Measurements from ENCODE around the gene SHISA7.
"Not testable (repeated sequence)": the region's sequence is repeated elsewhere in the genome, so short reads cannot be mapped to it uniquely, and the experiment has no call there.

SHISA7 gene

DNA sequence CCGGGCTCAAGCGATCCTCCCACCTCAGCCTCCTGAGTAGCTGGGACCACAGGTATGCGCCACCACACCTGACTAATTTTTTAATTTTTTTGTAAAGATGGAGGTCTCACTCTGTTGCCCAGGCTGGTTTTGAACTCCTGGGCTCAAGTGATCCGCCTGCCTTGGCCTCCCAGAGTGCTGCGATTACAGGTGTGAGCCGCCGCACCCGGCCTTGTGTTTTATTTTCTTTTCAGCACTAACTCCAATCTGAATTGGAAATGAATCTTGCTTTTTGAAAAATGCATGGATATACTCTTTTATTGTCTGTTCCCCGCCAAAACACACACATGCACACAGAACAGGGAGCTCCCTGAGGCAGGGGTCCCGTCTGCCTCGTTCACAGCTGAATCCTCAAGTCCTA is 19.6 kb upstream of the SHISA7 start:
- DNase-seq, result no peak

DNA sequence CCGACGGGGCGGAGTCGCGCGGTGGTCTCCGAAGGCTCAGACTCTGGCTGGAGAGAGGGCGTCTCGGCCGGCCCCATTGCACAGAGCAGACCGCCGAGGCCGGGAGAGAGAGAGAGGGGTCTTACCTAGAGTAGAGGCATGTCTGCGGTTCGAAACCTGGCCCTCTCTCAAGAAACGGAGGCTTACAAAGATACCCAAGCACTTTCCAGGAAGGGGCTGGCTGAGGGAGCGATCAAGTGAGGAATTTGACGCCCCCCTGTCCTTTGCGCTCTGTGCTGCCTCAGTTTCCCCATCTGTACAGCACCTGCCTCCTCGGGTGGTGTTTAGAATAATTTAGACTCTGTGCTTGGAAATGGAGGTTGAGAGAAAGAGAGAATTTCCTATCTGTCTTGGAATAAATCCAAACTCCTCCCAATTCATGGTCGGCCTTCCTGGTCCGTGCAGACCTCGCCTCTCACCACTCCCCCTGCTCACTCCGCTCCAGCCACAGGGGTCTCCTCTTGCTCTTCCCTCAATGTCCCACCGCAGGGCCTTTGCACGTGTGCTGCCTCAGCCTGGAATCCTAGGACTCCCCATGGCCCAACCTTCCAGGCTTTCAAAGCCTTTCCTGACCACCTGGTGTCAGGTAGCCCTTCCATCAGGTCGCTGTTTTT is 19.0 kb upstream of the SHISA7 start:
- no peak for DNase-seq

DNA sequence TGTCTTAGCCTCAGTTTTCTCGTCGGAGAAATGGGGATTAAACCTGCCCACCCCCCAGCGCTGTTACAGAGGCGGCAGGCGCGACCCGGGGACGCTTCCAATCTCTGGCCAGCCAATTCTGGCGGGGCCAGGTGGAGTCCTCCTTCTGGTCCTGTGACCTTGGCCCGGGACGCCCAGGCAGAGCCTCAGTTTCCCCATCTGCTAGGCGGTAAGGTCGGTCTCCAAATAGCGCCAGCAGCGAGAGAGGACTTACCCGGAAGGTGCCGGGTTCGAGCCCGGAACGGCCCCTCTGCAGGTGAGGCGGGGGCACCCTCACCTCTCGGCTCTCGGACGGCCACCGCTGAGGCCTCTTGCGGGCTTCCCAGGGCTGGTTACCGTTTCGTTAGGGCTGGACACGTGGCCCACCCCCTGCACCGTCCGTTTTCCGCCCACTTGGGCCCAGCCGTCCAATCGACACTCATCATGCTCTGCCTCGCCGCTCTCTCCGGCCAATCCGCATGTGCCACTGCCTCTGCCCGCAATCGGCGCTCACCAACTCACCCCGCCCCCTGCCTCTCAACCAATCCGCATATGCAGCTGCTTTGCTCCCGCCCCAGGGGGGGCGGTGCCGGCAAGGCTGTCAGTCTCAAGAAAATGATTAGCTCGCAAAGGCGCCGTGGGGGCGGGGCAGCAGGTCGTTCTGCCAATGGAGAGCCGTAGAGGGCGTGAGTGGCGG is 18.3 kb upstream of the SHISA7 start, which contains the start of gene ISOC2:
ISOC2 (minus strand) TSS at position 384 of the 715 bp plus-strand sequence. CDS start 5,156 bp downstream, outside the sequence.
- DNase-seq, result peak; percentile 100

DNA sequence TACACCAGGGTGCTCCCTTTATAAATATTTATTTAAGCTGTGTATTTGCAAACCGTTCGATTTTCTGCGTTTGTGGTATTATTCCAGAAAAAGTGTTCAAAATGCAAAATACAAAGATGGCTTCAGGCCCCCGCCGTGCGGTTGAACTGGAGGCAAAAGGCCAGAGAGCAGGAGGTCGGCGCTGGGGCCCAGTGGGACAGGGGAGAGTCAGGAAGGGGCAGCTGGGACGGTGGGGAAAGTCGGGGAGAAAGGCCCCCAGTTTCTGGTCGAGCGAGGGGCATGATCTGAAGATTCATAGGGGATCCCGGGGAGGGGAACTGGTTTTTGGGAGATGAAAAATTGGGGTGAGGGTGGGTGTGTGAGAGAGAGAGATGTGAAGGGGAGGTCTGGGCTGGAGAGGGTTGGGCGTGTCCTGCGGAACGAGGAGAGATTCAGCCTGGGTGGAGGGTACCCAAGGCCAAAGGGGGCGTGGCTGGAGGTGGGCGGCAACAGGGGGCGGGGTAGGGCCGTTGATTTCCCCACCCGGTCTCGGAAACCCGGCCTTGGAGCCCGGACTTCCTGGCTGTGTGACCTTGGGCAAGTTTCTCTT is 17.7 kb upstream of the SHISA7 start:
- peak; percentile 56 for DNase-seq

DNA sequence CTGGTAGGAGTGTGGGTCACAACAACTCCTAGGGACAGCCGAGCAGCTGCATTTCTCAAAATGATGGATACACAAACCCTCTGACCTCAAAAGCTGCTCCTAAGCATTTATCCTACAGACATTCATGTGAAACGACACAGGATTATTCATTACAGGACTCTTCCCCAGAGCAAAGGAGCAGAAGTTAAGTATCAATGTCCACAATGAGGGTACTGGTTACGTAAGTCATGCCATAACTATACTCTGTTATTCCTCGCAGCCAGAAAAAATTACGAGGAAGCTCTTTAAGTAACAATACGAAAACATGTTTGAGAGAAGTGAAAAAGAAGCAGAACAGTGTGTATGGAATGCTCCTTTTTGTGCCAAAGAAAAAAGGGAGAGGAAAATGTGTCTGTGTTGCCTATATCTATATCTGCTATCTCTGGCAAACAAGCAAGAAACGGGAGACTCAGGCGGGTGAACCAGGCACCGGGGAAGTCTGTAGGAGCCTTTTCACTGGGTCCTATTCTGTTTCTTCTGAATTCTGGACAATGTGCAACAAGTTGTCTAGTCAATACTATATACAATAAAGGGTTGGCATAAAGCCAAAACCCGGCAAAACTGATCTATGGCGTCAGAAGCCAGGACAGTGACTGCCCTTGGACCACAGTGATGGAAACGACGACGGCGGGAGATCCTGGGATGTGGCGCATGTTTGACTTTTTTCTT is 17.0 kb upstream of the SHISA7 start:
- DNase-seq, result no peak

DNA sequence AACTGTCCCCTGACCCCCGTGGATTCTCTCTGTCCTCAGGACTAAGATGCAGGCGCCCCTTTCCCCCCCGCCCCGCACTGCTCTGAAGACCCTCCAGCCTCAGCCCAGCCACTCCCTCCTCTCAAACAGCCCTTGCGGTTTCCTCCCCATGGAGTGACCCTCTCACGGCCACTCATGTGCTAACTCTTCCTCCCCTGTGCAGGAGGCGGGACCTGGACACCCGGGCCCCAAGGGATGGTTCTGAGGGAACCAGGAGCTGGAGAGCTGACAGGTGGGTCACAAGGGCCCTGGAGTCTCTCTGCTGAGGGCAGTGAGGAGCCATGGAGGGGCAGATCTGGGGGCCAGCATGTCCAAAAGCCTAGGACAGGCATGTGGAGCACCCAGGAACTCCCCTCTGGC is 16.4 kb upstream of the SHISA7 start:
- DNase-seq, result no peak

DNA sequence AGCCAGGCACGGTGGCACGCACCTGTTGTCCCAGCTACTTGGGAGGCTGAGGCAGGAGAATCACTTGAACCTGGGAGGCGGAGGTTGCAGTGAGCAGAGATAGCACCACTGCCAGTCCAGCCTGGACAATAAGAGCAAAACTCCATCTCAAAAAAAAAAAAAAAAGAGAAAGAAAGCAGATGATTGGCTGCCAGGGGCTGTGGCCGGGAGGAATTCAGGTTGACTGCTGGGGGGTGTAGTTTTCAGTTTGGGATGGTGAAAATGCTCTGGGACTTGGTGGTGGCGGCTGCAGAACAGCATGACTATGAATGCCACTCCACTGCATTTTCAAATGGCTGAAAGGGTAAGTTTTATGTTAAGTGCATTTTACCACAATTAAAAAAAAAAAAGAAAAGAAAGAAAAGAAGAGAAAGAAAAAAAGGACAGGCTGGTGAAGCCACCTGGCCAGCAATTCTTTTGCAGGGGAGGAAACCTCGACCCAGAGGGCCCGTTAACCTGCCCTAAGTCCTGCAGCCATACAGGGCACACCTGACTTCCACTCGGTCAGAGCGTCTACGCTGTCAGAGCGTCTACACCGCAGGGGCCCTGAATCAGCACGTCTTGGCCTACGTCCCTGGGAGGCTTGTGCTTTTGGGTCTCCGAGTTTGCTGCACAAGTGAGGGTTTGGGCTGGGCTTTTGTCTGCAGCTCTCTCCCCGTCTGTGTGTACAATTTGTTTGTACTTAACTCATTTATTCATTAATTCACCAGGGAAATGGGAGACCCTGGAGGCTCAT is 14.8 kb upstream of the SHISA7 start:
- no peak for DNase-seq

- no peak for DNase-seq
These were observed 13.2 kb upstream of the SHISA7 start for GRCh38 chr19:55456347-55456746.

GRCh38 chr19:55455576-55456235 is 12.6 kb upstream of the SHISA7 start:
- DNase-seq, result no peak

- DNase-seq, result peak; percentile 69
These were observed 11.7 kb upstream of the SHISA7 start for GRCh38 chr19:55454787-55455243.

GRCh38 chr19:55453511-55454260 is 10.6 kb upstream of the SHISA7 start:
- no peak for DNase-seq

DNA sequence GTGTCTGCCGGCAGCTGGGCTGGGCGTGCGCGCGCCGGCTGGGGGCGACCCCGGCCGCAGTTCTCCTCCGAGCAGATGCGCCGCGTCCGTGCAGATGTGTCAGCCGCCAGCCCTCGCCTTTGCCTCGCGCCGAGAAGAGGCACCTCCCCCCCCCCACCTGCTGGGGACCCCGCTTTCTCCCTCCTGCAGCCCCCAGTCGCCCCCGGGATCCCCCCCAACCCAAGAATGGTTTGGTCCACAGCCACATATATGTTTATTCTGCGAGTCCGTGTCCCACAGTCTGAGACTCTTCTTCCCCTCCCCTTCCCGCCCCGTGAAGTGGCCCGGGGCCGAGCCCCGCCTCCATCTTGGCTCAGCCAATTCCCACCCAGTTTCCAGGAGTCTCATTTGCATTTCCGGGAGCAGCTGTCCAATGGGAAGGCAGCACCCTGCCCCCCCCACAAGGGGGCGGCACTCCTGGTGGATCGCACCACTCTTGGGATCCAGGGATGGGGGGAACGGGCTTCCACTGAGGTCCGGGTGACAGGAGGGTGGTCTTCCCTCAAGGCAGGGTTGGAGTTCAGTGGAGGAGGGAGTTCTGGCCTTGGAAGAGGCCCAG is 9.7 kb upstream of the SHISA7 start:
- DNase-seq, result peak; percentile 71

DNA sequence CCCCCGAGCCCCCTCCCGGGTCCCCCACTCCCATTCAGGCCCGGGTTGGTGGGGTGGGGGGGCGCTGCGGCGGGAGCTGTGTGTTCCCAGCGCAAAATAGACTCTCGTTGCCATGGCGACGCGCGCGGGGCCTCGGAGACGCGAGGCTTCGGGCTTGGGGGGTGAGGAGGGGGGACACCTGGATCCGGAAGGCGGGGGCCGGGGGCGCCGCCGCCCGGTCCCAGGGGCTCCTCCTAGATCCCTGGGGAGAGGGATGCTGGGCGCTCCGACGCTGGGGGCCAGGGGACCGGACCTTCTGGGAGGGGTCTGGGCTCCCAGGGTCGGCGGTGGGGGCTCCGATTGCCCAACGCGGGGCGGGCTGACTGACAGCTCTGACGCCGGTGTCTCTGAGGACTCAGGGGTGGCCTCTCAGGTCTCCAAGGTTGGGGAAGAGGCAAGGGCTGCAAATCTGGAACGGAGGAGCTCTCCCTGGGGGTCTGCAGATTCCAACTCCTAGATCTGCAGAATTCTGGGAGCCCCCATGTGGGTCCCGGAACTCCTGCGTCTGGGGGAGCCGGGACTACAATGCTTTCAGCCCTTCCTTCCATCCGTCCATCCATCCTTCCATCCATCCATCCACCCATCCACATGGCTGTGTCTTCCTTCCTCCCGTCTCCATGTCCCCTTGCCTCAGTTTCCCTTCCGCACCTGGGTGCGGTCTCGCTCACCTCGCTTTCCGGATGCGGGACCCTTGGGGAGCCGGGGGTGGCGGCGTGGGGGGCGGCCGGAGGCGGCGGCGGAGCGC is 9.1 kb upstream of the SHISA7 start:
- DNase-seq, result no peak

GRCh38 chr19:55451163-55451964 is 8.3 kb upstream of the SHISA7 start:
- DNase-seq, result no peak

DNA sequence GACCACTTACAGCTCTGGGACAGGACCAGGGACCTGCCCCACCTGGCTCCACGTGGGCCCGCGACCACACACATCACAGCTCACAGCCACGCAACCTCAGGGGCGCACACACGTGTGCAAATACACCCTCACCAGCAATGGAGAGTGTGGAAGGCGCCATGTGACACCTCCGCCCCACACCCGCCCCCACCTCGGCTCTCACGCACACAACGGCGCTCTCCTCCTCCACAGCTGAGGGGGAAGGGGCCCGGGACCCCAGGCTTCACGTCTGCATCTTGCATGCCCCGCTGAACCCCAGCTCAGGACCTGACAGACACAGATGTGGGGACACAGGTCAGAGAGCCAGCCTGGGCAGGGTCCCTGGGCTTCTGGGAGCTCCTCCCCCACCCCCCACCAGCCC is 6.4 kb upstream of the SHISA7 start:
- DNase-seq, result no peak

DNA sequence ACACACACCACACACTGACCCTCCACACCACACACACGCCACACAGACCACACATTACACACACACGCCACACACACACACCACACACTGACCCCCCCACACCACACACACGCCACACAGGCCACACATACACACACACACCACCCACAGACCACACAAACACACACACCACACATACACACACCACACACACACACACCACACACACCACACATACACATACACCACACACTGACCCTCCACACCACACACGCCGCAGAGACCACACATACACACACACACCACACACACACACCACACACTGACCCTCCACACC is 5.0 kb upstream of the SHISA7 start:
- DNase-seq, result not testable (repeated sequence)

- DNase-seq, result no peak
These were observed 4.5 kb upstream of the SHISA7 start for GRCh38 chr19:55447421-55448174.

- DNase-seq, result no peak
These were observed 3.0 kb upstream of the SHISA7 start for GRCh38 chr19:55446060-55446459.

GRCh38 chr19:55444646-55445045 is 1.5 kb upstream of the SHISA7 start:
- no peak for DNase-seq
